DOHH2 (cell line): ENCODE data around the gene KRT82.
A peak's percentile ranks its signal among the peaks of the same experiment; 100 is the strongest.
"Not testable (repeated sequence)": the region's sequence is repeated elsewhere in the genome, so short reads cannot be mapped to it uniquely, and the experiment has no call there.

ENCODE experiments used
- H3F3A ChIP-seq: fragments of 200-600 bp; sonication (generic), shearing (Covaris generic); 2 replicates; pipeline ENCODE4 v1.6.0; 2016; ENCODE audit warnings: antibody characterized with exemption, mild to moderate bottlenecking; ENCODE audit not compliant: control insufficient read depth, insufficient read depth
- H3K27ac ChIP-seq: fragments of 200-600 bp; sonication (generic); 2 replicates; pipeline ENCODE4 v1.5.1; 2014; ENCODE audit warnings: low read depth, mild to moderate bottlenecking, low read length, moderate library complexity
- H3K27me3 ChIP-seq: fragments of 200-600 bp; sonication (generic); 2 replicates; pipeline ENCODE4 v1.6.1; 2014; ENCODE audit warnings: mild to moderate bottlenecking, low read length, mixed read lengths; ENCODE audit not compliant: control insufficient read depth
- H3K36me3 ChIP-seq: fragments of 200-600 bp; sonication (generic); 2 replicates; pipeline ENCODE4 v1.6.1; 2014; ENCODE audit warnings: mild to moderate bottlenecking, low read length, moderate library complexity, mixed read lengths; ENCODE audit not compliant: control insufficient read depth
- H3K4me1 ChIP-seq: fragments of 200-600 bp; sonication (generic); 2 replicates; pipeline ENCODE4 v1.6.1; 2014; ENCODE audit warnings: mild to moderate bottlenecking, low read length, mixed read lengths; ENCODE audit not compliant: control insufficient read depth
- H3K4me2 ChIP-seq: fragments of 200-600 bp; sonication (generic); 2 replicates; pipeline ENCODE4 v1.6.0; 2014; ENCODE audit warnings: mild to moderate bottlenecking, low read length, moderate library complexity
- H3K4me3 ChIP-seq: fragments of 200-600 bp; sonication (generic); 2 replicates; pipeline ENCODE4 v1.5.1; 2014; ENCODE audit warnings: mild to moderate bottlenecking, low read length, mixed read lengths
- H3K79me2 ChIP-seq: fragments of 200-600 bp; sonication (generic); 2 replicates; pipeline ENCODE4 v1.6.1; 2014; ENCODE audit warnings: mild to moderate bottlenecking, low read length, mixed read lengths; ENCODE audit not compliant: control insufficient read depth
- H3K9me2 ChIP-seq: fragments of 200-600 bp; sonication (generic); replicated peaks from 2 replicates; pipeline ENCODE4 v1.6.1; 2014; ENCODE audit warnings: mild to moderate bottlenecking, low read length, mixed read lengths; ENCODE audit not compliant: control insufficient read depth
- H3K9me3 ChIP-seq: fragments of 200-600 bp; sonication (generic); 2 replicates; pipeline ENCODE4 v1.6.1; 2014; ENCODE audit warnings: antibody characterized with exemption, low read length, mixed read lengths; ENCODE audit not compliant: control insufficient read depth, insufficient read depth
- H4K20me1 ChIP-seq: fragments of 200-600 bp; sonication (generic); 2 replicates; pipeline ENCODE4 v1.6.0; 2014; ENCODE audit warnings: low read depth, mild to moderate bottlenecking, antibody characterized with exemption, low read length, moderate library complexity; ENCODE audit not compliant: control insufficient read depth, insufficient read depth
- CTCF ChIP-seq: fragments of 200-600 bp; sonication (generic); IDR thresholded peaks from one replicate; pipeline ENCODE4 v1.5.1; 2014; ENCODE audit warnings: antibody characterized with exemption, mild to moderate bottlenecking, low read depth, low read length; ENCODE audit not compliant: poor library complexity, severe bottlenecking
- EZH2phosphoT487 ChIP-seq: fragments of 200-600 bp; sonication (generic); IDR thresholded peaks from 2 replicates; pipeline ENCODE4 v1.6.1; 2017; ENCODE audit warnings: borderline replicate concordance, mild to moderate bottlenecking, antibody characterized with exemption, low read length, moderate library complexity, mixed read lengths

Gene KRT82

GRCh38 chr12:52414936-52415335, 8.8 kb upstream of the KRT82 start:
- no peak overlapping the region for H3K4me2 ChIP-seq
- no peaks in the 10 kb centered on the region for H4K20me1 ChIP-seq
- H3K9me3 ChIP-seq: no peaks in the 10 kb centered on the region
- H3K36me3 ChIP-seq: no peaks in the 10 kb centered on the region
- no peak overlapping the region for H3K27ac ChIP-seq
- H3K4me3 ChIP-seq: no peak overlapping the region
- no peaks in the 10 kb centered on the region for H3K27me3 ChIP-seq
- H3F3A ChIP-seq: no peaks in the 10 kb centered on the region
- H3K4me1 ChIP-seq: no peaks in the 10 kb centered on the region
- H3K9me2 ChIP-seq: no peaks in the 10 kb centered on the region
- no peaks in the 10 kb centered on the region for H3K79me2 ChIP-seq
- no peak for TF ChIP-seq CTCF
- no peak for TF ChIP-seq EZH2phosphoT487

GRCh38 chr12:52413782-52414345, 7.7 kb upstream of the KRT82 start:
- no peaks in the 10 kb centered on the region for H3K27me3 ChIP-seq
- H3K79me2 ChIP-seq: no peaks in the 10 kb centered on the region
- H3K4me2 ChIP-seq: no peak overlapping the region
- no peaks in the 10 kb centered on the region for H3K36me3 ChIP-seq
- no peak overlapping the region for H3K27ac ChIP-seq
- no peaks in the 10 kb centered on the region for H3F3A ChIP-seq
- no peak overlapping the region for H3K4me3 ChIP-seq
- no peaks in the 10 kb centered on the region for H3K9me3 ChIP-seq
- TF ChIP-seq EZH2phosphoT487 (no peak), CTCF (peak; percentile 40)
- no peaks in the 10 kb centered on the region for H3K4me1 ChIP-seq
- no peaks in the 10 kb centered on the region for H4K20me1 ChIP-seq
- no peaks in the 10 kb centered on the region for H3K9me2 ChIP-seq

GRCh38 chr12:52413202-52413601, 7.1 kb upstream of the KRT82 start:
- Histone ChIP-seq H3K27me3 (no peaks in the 10 kb centered on the region), H3K79me2 (no peaks in the 10 kb centered on the region), H3K4me1 (no peaks in the 10 kb centered on the region), H3K4me3 (no peak overlapping the region), H4K20me1 (no peaks in the 10 kb centered on the region), H3K4me2 (no peak overlapping the region), H3K9me3 (no peaks in the 10 kb centered on the region), H3K36me3 (no peaks in the 10 kb centered on the region), H3K9me2 (no peaks in the 10 kb centered on the region), H3K27ac (no peak overlapping the region), H3F3A (no peaks in the 10 kb centered on the region)
- TF ChIP-seq CTCF: no peak
- TF ChIP-seq EZH2phosphoT487: no peak

- Histone ChIP-seq H3K36me3 (no peaks in the 10 kb centered on the region), H3K4me1 (no peaks in the 10 kb centered on the region), H3K79me2 (no peaks in the 10 kb centered on the region), H3K9me3 (no peaks in the 10 kb centered on the region), H3K9me2 (no peaks in the 10 kb centered on the region), H3K4me2 (no peak overlapping the region), H3K27ac (no peak overlapping the region), H3K27me3 (no peaks in the 10 kb centered on the region), H4K20me1 (no peaks in the 10 kb centered on the region), H3K4me3 (no peak overlapping the region), H3F3A (no peaks in the 10 kb centered on the region)
- TF ChIP-seq CTCF: no peak
- TF ChIP-seq EZH2phosphoT487: no peak
Measured at GRCh38 chr12:52411815-52412214, 5.7 kb upstream of the KRT82 start.

- not testable (repeated sequence) for H3K9me3 ChIP-seq, H3K27me3 ChIP-seq, H3K4me3 ChIP-seq
Measured at GRCh38 chr12:52410589-52411248, 4.6 kb upstream of the KRT82 start.

More at GRCh38 chr12:52410589-52411248, 4.6 kb upstream of the KRT82 start:
- H3K4me2 ChIP-seq, H3F3A ChIP-seq, H4K20me1 ChIP-seq, H3K79me2 ChIP-seq, H3K27ac ChIP-seq, H3K9me2 ChIP-seq, H3K4me1 ChIP-seq, H3K36me3 ChIP-seq: not testable (repeated sequence)
